ENCODE measurements around the gene PREB.

Gene PREB

GRCh38 chr2:27155069-27155520 lies 20.7 kb upstream of the PREB start:
- Mint-ChIP-seq H3K27me3 (ENCODE audit: low read depth, poor library complexity) (peaks cover 9% of the 10 kb centered on the region), H3K4me3 (no peak overlapping the region), H3K27ac (peak overlapping the region; percentile 88), H3K4me1 (peaks cover 42% of the 10 kb centered on the region), H3K9me3 (no peaks in the 10 kb centered on the region), H3K36me3 (ENCODE audit: low read depth) (no peaks in the 10 kb centered on the region)
- no peak for TF ChIP-seq CTCF (IDR thresholded peaks at IDR 0.05)
- no peak for DNase-seq

GRCh38 chr2:27154488-27154887 lies 20.1 kb upstream of the PREB start:
- H3K4me3 Mint-ChIP-seq = no peak overlapping the region

GRCh38 chr2:27152796-27153464 lies 18.5 kb upstream of the PREB start:
- DNase-seq = no peak
- Mint-ChIP-seq H3K9me3 (no peaks in the 10 kb centered on the region), H3K27me3 (ENCODE audit: low read depth, poor library complexity) (peaks cover 15% of the 10 kb centered on the region), H3K27ac (no peak overlapping the region), H3K4me1 (peaks cover 33% of the 10 kb centered on the region), H3K36me3 (ENCODE audit: low read depth) (no peaks in the 10 kb centered on the region), H3K4me3 (no peak overlapping the region)
- no peak for TF ChIP-seq CTCF (IDR thresholded peaks at IDR 0.05)

More at GRCh38 chr2:27154488-27154887, 20.1 kb upstream of the PREB start:
- Mint-ChIP-seq H3K27ac (peak overlapping the region; percentile 88), H3K4me1 (peaks cover 36% of the 10 kb centered on the region), H3K9me3 (no peaks in the 10 kb centered on the region), H3K27me3 (ENCODE audit: low read depth, poor library complexity) (peaks cover 12% of the 10 kb centered on the region), H3K36me3 (ENCODE audit: low read depth) (no peaks in the 10 kb centered on the region)
- TF ChIP-seq CTCF (IDR thresholded peaks at IDR 0.05) = no peak
- peak; percentile 37 for DNase-seq

- no peak for DNase-seq
- no peak for TF ChIP-seq CTCF (IDR thresholded peaks at IDR 0.05)
- H3K27ac Mint-ChIP-seq = no peak overlapping the region
Observed at GRCh38 chr2:27152102-27152795, 17.8 kb upstream of the PREB start.

DNA sequence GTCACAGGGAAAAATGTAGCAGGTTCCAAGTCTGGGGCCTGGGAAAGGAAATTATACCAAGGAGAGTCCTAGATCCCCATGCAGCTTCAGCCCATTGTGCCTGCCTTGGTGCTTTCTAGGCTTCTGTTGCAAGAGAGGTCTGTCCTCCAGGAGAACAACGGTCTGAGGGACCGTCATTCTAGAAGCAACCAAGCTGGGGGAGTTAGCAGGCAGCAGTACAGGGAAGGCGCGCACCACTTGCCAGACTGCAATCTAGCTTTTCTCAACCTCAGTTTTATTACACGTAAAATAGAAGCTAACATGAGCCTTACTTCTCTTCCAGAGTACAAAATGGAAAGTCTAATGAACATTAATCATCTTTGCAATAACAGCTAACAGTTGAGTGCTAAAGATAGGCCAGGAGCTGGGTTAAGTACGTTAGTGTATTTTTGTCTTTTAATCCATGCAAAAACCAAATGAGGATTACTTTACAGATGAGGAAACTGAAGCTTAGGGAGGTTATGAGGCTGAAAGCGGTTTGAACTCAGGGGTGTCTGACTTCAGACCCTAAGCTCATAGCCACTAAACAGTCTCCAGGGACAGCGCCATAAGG lies 16.3 kb upstream of the PREB start:
- H3K27ac Mint-ChIP-seq = no peak overlapping the region
- peaks cover 48% of the 10 kb centered on the region for H3K4me1 Mint-ChIP-seq
- DNase-seq = no peak
- no peaks in the 10 kb centered on the region for H3K9me3 Mint-ChIP-seq
- no peaks in the 10 kb centered on the region for H3K36me3 Mint-ChIP-seq (ENCODE audit: low read depth)
- H3K4me3 Mint-ChIP-seq = no peak overlapping the region
- no peak for TF ChIP-seq CTCF (IDR thresholded peaks at IDR 0.05)
- peaks cover 20% of the 10 kb centered on the region for H3K27me3 Mint-ChIP-seq (ENCODE audit: low read depth, poor library complexity)

More at GRCh38 chr2:27152102-27152795, 17.8 kb upstream of the PREB start:
- Mint-ChIP-seq H3K36me3 (ENCODE audit: low read depth) (no peaks in the 10 kb centered on the region), H3K9me3 (no peaks in the 10 kb centered on the region), H3K27me3 (ENCODE audit: low read depth, poor library complexity) (peaks cover 17% of the 10 kb centered on the region), H3K4me3 (no peak overlapping the region), H3K4me1 (peaks cover 35% of the 10 kb centered on the region)
